ENCODE results near the gene UBN2. TPM values are rescaled to one million over a fixed set of nuclear protein-coding genes. Genes with fewer than 3 reads are reported as not detected.
"Not testable (repeated sequence)": the region's sequence is repeated elsewhere in the genome, so short reads cannot be mapped to it uniquely, and the experiment has no call there.

UBN2 gene
- total RNA-seq, 2 donors from 2014 or later, result 15.4 to 17.8 TPM

DNA sequence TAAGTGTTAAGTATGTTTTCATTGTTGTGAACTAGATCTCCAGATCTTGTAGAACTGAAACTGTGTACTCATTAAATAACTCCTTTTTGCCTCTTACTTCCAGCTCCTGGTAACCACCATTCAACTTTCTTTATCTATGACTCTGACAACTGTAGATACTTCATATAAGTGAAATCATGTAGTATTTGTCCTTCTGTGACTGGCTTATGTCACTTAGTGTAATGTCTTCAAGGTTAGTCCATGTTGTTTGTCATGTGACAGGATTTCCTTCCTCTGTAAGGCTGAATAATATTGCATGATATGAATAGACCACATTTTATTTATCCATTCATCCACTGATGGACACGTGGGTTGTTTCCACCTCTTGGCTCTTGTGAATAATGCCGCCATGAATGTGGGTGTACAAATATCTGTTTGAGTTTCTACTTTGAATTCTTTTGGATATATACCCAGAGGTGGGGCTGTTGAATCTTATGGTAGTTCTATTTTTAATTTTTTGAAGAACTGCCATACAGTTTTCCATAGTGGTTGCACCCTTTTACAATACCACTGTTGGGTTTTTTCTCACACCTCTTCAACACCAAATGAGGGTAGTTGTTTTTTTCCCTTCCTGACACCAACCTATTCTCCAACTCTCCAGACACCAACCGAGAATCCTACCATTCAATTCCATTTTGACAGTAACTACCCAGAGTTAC is 99.4 kb downstream of the UBN2 start:
- Mint-ChIP-seq H3K36me3 (ENCODE audit: low read depth) (no peaks in the 10 kb centered on the region), H3K4me3 (no peak overlapping the region), H3K4me1 (peaks cover 6% of the 10 kb centered on the region), H3K27ac (no peak overlapping the region), H3K27me3 (no peaks in the 10 kb centered on the region)
- no peaks in the 10 kb centered on the region for H3K9me3 ChIP-seq (ENCODE audit: control insufficient read depth, low read length, poor library complexity, severe bottlenecking)
- ATAC-seq, result no peak
- DNase-seq, result no peak

DNA sequence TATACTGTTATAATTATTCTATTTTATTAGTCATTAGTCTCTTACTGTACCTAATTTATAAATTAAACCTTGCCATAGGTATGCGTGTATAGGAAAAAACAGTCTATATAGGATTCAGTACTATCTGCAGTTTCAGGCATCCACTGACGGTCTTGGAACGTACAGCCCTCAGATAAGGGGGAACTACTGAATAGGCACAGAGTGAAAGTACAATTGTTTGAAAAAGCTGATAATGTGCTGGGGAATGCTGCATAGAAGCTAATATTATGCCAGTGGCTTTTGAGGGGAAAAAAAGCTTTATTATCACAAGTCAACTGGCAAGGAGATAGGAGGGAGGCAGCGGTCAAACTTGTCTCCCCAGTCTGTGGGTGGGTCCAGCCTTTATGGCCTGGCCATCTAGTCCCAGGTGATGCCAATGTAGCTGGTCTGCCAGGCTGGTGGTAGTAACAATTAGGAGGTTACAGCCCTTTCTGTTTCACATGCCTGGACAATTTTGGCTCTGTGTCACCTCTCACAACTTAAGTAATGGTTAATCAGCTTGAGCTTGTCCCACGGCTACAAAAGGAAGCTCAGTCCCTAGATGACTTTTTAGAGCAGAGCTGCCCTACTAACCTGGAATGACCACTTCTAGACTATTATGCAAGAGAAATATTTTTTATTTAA is 101.8 kb downstream of the UBN2 start:
- H3K4me1 Mint-ChIP-seq, result peaks cover 6% of the 10 kb centered on the region
- H3K27me3 Mint-ChIP-seq, result no peaks in the 10 kb centered on the region
- DNase-seq, result no peak
- H3K4me3 Mint-ChIP-seq, result no peak overlapping the region
- H3K27ac Mint-ChIP-seq, result no peak overlapping the region
- H3K36me3 Mint-ChIP-seq (ENCODE audit: low read depth), result no peaks in the 10 kb centered on the region
- ATAC-seq, result no peak
- no peaks in the 10 kb centered on the region for H3K9me3 ChIP-seq (ENCODE audit: control insufficient read depth, low read length, poor library complexity, severe bottlenecking)

DNA sequence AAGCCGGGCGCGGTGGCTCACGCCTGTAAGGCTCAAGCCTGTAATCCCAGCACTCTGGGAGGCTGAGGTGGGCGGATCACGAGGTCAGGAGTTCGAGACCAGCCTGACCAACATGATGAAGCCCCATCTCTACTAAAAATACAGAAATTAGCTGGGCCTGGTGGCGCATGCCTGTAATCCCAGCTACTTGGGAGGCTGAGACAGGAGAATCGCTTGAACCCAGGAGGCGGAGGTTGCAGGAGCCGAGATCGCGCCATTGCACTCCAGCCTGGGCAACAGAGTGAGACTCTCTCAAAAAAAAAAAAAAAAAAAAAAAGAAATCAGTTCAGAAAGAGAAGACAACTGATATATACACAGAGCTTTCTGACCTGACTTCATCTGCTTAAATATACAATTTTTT is 102.4 kb downstream of the UBN2 start:
- not testable (repeated sequence) for H3K9me3 ChIP-seq (ENCODE audit: control insufficient read depth, low read length, poor library complexity, severe bottlenecking); H3K4me3 Mint-ChIP-seq; H3K36me3 Mint-ChIP-seq (ENCODE audit: low read depth); H3K27ac Mint-ChIP-seq; H3K4me1 Mint-ChIP-seq; H3K27me3 Mint-ChIP-seq; ATAC-seq; DNase-seq

DNA sequence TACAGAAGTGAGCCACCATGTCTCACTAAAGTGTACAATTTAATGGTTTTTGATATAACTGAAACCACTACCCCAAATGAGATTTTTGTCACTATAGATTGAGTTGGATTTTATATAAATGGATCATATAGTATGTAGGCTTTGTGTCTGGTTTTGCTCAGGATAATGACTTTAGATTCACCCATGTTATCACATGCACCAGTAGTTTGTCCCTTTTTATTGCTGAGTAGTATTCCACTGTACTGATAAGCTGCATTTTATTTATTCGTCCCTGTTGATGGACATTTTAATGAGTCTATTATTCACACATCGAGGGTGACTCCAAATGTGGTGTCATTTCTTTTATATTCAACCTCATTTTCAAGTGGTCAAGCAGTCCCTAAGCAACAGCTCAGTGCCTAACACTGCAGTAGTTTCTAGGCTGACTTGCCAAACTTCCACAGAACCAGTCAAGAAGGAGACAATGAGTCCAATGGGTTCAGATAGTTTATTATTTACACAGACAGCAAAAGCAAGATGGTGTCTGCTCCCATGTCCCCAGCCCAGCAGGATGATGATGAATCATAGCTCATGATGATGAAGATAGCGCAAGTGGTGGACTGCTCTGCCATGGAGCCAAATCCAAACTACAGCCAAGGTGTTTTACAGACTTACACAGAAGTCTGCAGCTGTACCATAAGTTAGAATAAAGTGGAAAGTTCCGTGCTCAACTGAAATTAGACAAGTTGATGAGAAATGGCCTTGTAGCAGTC is 103.5 kb downstream of the UBN2 start:
- Mint-ChIP-seq H3K36me3 (ENCODE audit: low read depth) (no peaks in the 10 kb centered on the region), H3K27ac (no peak overlapping the region), H3K27me3 (no peaks in the 10 kb centered on the region), H3K4me1 (peaks cover 8% of the 10 kb centered on the region), H3K4me3 (no peak overlapping the region)
- no peaks in the 10 kb centered on the region for H3K9me3 ChIP-seq (ENCODE audit: control insufficient read depth, low read length, poor library complexity, severe bottlenecking)
- DNase-seq (no peak), ATAC-seq (no peak)

DNA sequence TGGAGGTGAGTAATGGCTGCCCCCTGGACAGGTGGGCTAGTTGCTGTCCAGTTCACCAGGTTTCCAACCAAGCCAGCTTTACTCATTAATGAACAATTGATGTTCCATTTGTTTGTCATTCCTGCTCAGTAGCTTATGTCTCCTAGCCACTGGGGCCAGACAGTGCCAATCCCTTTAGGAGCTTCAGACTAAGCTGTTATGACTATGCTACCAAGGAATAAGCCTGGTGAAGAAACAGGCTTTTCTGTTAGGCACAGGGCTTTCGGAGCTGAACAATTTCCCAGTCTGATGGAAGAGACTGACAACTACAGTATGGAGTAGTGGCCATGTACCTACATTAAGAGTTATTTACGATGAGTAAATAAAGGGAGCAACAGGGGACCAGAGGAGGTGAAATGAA is 108.0 kb downstream of the UBN2 start:
- Mint-ChIP-seq H3K4me3 (no peak overlapping the region), H3K27ac (peak overlapping the region; percentile 10), H3K4me1 (peaks cover 19% of the 10 kb centered on the region), H3K27me3 (no peaks in the 10 kb centered on the region), H3K36me3 (ENCODE audit: low read depth) (no peaks in the 10 kb centered on the region)
- ATAC-seq (no peak), DNase-seq (no peak)
- no peaks in the 10 kb centered on the region for H3K9me3 ChIP-seq (ENCODE audit: control insufficient read depth, low read length, poor library complexity, severe bottlenecking)

DNA sequence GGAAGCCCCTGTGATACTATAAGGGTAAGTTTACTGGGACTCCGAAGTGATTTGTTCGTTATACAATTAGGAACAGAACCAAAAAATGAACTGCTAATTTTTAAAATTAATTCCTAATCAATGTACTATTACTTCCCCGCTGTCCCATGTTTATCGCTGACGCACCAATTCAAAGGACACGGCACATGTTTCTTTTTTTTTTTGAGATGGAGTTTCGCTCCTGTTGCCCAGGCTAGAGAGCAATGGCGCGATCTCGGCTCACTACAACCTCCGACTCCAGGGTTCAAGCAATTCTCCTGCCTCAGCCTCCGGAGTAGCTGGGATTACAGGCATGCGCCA is 108.6 kb downstream of the UBN2 start:
- ATAC-seq (no peak), DNase-seq (no peak)
- H3K9me3 ChIP-seq (ENCODE audit: control insufficient read depth, low read length, poor library complexity, severe bottlenecking), result no peaks in the 10 kb centered on the region
- H3K4me1 Mint-ChIP-seq, result peaks cover 19% of the 10 kb centered on the region
- H3K36me3 Mint-ChIP-seq (ENCODE audit: low read depth), result no peaks in the 10 kb centered on the region
- H3K4me3 Mint-ChIP-seq, result peak overlapping the region; percentile 77
- H3K27me3 Mint-ChIP-seq, result no peaks in the 10 kb centered on the region
- H3K27ac Mint-ChIP-seq, result peak overlapping the region; percentile 95

DNA sequence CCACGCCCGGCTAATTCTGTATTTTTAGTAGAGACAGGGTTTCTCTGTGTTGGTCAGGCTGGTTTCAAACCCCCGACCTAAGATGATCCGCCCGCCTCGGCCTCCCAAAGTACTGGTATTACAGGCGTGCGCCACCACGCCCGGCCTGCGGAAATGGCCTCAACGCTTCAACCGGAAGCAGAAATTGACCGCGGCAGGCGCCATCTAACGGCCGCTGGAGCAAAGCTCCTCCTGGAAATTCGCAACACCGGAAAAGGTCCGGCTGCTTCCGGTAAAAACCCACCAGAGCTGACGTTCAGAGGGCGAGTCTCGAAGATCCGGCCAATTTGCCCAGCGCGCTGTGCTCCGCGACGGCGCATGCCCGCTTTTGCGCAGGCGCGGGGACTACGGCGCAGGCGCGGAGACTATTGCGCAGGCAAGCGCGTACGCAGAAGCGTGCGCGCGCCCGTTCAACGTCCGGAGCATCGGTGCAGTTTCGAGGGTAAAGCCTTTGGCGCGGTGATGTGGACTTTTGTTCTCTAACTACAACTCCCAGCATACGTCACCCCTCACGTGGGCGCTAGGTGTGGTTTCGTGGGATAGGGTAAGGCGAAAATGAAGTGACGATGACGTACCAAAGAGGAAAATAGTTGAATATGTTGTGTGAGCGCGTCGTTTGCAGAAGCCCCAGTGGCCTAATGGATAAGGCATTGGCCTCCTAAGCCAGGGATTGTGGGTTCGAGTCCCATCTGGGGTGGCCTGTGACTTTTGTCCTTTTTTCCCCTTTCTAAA is 109.2 kb downstream of the UBN2 start:
- no peaks in the 10 kb centered on the region for H3K9me3 ChIP-seq (ENCODE audit: control insufficient read depth, low read length, poor library complexity, severe bottlenecking)
- Mint-ChIP-seq H3K4me1 (peaks cover 19% of the 10 kb centered on the region), H3K27ac (peak overlapping the region; percentile 95), H3K4me3 (peak overlapping the region; percentile 77), H3K36me3 (ENCODE audit: low read depth) (no peaks in the 10 kb centered on the region), H3K27me3 (no peaks in the 10 kb centered on the region)
- DNase-seq (peak; percentile 91 to 95 (median 91)), ATAC-seq (peak; percentile 86)

DNA sequence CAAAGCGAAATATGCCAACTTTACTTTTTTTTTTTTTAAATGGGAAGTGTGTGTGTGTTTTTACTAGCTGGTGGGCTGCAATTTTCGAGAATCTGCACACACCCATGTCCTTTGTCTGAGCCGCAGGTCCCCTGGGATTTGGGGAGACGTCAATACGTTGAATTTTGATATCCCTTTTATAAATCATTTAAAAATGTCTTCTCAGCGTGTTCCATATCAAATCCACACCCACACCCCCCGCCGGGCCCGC is 109.7 kb downstream of the UBN2 start:
- H3K4me1 Mint-ChIP-seq, result peaks cover 19% of the 10 kb centered on the region
- H3K27me3 Mint-ChIP-seq, result no peaks in the 10 kb centered on the region
- H3K36me3 Mint-ChIP-seq (ENCODE audit: low read depth), result no peaks in the 10 kb centered on the region
- DNase-seq (no peak), ATAC-seq (no peak)
- no peaks in the 10 kb centered on the region for H3K9me3 ChIP-seq (ENCODE audit: control insufficient read depth, low read length, poor library complexity, severe bottlenecking)
- H3K4me3 Mint-ChIP-seq, result peak overlapping the region; percentile 77
- peak overlapping the region; percentile 95 for H3K27ac Mint-ChIP-seq

DNA sequence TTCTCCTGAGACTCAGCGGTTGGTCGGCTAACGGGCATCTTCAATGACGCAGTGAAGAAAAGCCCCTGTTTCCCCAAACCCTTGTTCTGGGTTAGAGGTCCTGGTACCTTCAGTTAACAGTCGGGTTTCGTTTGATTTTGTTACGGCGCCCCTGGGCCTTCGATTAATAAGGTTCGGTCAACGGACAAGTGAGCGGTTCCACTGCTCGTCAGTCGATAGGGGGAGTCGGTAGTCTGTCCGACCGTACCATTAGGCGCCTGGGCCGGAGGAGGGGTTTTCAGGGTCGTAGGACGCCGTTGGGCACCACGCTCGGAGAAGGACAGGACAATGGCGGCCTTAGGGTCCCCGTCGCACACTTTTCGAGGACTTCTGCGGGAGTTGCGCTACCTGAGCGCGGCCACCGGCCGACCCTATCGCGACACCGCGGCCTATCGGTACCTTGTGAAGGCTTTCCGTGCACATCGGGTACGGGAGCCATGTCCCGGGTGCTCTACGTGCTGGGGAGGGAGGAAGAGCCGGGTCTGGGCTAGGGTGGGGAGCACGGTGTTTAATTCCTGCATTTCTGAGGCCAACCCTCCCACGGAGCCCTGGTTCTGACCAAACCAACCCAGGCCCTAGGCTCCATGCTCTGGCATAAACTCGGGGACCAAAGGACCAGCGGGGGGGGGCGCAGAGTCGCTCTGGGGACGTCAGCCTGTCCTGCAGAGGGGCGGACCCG is 110.2 kb downstream of the UBN2 start, which contains the start of gene FMC1:
FMC1 (plus strand) TSS at position 280 of the 718 bp plus-strand sequence; CDS start at position 328, 48 bp downstream.
- Mint-ChIP-seq H3K27me3 (no peaks in the 10 kb centered on the region), H3K36me3 (ENCODE audit: low read depth) (no peaks in the 10 kb centered on the region), H3K4me3 (peak within 1 kb of the TSS; percentile 77), H3K27ac (peak within 1 kb of the TSS; percentile 95), H3K4me1 (peaks cover 19% of the 10 kb centered on the region)
- H3K9me3 ChIP-seq (ENCODE audit: control insufficient read depth, low read length, poor library complexity, severe bottlenecking), result no peaks in the 10 kb centered on the region
- ATAC-seq (peak; percentile 76), DNase-seq (peak; percentile 70 to 75 (median 75))

DNA sequence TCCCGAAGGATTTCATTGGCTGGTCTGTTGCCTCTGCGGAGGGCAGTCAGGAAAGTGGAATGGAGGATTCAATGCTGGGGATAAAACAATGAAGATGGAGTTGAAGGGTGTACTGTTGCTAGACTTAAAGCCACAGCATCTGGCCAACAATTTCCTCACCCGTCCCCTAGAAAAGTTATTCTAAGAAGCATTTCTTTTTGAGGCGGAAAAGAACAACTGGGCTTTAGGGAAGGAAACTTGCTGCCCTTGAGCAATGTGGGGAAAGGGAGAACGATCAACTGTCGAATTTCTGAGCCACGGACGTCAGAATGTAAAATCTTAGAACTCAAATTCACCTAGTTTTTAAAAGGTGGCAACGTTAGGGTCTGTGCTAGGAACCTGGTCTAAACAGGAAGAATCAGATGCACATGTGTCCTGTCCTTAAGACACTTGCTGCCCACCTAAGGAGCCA is 110.8 kb downstream of the UBN2 start:
- peaks cover 1% of the 10 kb centered on the region for H3K36me3 Mint-ChIP-seq (ENCODE audit: low read depth)
- peak overlapping the region; percentile 77 for H3K4me3 Mint-ChIP-seq
- peak overlapping the region; percentile 95 for H3K27ac Mint-ChIP-seq
- H3K9me3 ChIP-seq (ENCODE audit: control insufficient read depth, low read length, poor library complexity, severe bottlenecking), result no peaks in the 10 kb centered on the region
- peaks cover 20% of the 10 kb centered on the region for H3K4me1 Mint-ChIP-seq
- H3K27me3 Mint-ChIP-seq, result no peaks in the 10 kb centered on the region
- ATAC-seq (no peak), DNase-seq (no peak)

DNA sequence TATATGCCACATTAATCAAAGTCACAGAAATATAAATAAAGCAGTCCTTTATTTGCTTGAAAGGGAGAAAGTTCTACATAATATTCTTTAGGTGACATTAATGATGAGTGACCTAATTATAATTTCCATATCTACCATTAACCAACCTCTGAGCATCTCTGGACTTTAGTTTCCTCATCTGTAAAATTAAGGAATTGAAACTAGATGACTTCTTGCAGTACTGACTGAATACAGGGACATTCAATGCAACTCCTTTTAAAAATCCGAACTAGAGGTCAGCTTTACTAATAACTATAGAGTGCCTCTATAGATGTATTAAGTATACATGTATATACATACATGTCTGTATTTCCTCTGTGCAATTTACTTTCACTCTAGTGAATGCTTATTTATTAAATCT is 114.0 kb downstream of the UBN2 start:
- no peak overlapping the region for H3K4me3 Mint-ChIP-seq
- H3K27me3 Mint-ChIP-seq, result no peaks in the 10 kb centered on the region
- ATAC-seq, result no peak
- H3K36me3 Mint-ChIP-seq (ENCODE audit: low read depth), result peaks cover 2% of the 10 kb centered on the region
- H3K27ac Mint-ChIP-seq, result no peak overlapping the region
- no peaks in the 10 kb centered on the region for H3K9me3 ChIP-seq (ENCODE audit: control insufficient read depth, low read length, poor library complexity, severe bottlenecking)
- peaks cover 20% of the 10 kb centered on the region for H3K4me1 Mint-ChIP-seq
- DNase-seq, result no peak

DNA sequence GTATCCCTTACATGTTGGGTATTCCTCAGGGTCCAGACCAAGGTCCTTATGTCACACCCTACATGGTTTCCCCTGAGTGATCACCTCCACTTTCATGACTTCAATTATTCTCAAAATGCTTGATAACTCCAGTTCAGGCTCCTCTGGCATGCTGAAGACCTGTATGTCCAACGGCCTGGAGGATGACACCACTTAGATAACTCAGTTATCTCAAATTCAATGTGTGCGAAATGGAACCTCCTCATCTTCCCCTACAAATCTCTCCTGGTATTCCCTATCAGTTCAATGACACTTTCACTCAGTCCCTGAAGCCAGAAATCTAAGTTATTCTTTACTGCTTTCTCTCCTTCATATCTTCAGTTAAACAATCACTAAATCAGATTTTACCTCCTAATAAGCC is 120.0 kb downstream of the UBN2 start:
- Mint-ChIP-seq H3K4me1 (peaks cover 9% of the 10 kb centered on the region), H3K27me3 (no peaks in the 10 kb centered on the region), H3K36me3 (ENCODE audit: low read depth) (peaks cover 7% of the 10 kb centered on the region), H3K4me3 (no peak overlapping the region), H3K27ac (peak overlapping the region; percentile 51)
- no peak for DNase-seq
- H3K9me3 ChIP-seq (ENCODE audit: control insufficient read depth, low read length, poor library complexity, severe bottlenecking), result no peaks in the 10 kb centered on the region
- ATAC-seq, result no peak

Data from T-helper 17 cell (primary cell).